GM12801 (cell line): ENCODE measurements around the gene MPPED2.

Experiments
- TF ChIP-seq, protein P1 (sequence below): IDR thresholded peaks from one replicate; pipeline ENCODE4 v1.5.1; 2011; ENCODE audit warnings: control low read depth; ENCODE audit not compliant: insufficient read length; ENCODE audit errors: extremely low read depth

Gene MPPED2

GRCh38 chr11:30605036-30605605 lies 19.0 kb upstream of the MPPED2 start:
- TF ChIP-seq, protein P1, sequence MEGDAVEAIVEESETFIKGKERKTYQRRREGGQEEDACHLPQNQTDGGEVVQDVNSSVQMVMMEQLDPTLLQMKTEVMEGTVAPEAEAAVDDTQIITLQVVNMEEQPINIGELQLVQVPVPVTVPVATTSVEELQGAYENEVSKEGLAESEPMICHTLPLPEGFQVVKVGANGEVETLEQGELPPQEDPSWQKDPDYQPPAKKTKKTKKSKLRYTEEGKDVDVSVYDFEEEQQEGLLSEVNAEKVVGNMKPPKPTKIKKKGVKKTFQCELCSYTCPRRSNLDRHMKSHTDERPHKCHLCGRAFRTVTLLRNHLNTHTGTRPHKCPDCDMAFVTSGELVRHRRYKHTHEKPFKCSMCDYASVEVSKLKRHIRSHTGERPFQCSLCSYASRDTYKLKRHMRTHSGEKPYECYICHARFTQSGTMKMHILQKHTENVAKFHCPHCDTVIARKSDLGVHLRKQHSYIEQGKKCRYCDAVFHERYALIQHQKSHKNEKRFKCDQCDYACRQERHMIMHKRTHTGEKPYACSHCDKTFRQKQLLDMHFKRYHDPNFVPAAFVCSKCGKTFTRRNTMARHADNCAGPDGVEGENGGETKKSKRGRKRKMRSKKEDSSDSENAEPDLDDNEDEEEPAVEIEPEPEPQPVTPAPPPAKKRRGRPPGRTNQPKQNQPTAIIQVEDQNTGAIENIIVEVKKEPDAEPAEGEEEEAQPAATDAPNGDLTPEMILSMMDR: no peak

- TF ChIP-seq, protein P1: no peak
These were observed 17.2 kb upstream of the MPPED2 start for GRCh38 chr11:30603357-30603756.

GRCh38 chr11:30596832-30597231 lies 10.7 kb upstream of the MPPED2 start:
- TF ChIP-seq, protein P1: no peak

- TF ChIP-seq, protein P1: no peak
These were observed 9.8 kb upstream of the MPPED2 start for GRCh38 chr11:30595934-30596333.

DNA sequence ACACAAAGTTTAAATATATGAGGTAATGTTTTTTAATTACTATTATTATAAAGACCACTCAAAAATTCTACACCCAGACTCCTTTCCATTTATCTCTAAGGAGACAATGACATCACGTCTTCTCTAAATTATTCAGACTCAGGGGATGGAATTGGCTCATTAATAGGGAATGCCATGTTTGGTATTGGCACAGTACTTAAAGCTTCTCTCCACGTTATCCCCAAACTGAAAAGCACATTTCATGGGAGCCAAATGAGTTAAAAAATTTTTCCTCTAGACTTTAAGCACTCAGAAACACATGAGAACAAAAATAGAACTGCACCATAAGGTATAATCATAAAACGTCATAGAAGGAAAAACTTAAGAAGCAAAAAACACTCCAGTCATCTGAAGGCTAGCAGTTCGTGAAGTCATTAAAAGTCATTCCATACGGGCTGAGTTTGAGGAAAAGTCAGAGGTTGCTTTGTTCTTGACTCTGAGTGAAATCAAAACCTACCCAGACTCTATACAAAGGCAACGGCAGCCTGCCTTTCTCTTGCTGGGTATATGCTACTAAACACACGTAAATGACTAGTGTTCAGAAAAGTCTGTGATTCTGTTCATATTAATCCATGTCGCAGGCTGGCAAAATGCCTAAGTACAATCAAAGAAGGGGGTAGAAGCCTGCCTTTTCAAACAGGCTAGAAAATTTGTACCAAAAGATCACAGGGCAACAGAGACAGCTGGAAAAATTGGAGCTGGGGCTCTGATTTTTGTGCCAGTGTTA lies 8.7 kb upstream of the MPPED2 start:
- TF ChIP-seq, protein P1: no peak

GRCh38 chr11:30587269-30587812 lies 1.2 kb upstream of the MPPED2 start:
- TF ChIP-seq, protein P1: no peak

DNA sequence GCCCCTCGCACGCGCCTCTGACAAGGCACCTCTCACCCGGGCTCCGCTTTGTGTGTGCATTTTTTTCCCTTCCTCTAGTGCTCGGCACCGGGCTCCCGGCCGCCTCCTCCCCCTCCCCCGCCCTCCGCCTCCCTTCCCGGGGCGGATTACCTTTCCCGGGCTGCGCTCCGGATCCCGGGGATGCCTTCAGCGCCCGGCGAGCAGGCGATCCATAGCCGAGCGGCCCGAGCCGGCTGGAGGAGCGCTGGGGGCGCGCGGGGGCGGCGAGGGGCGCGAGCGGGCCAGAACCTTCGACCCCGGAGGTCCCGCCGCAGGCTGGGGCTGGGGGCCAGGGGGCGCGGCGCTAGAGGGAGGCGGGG lies 282 bp downstream of the MPPED2 start:
- TF ChIP-seq, protein P1: no peak
